ENCODE measurements around the gene ZFP92.

DNA sequence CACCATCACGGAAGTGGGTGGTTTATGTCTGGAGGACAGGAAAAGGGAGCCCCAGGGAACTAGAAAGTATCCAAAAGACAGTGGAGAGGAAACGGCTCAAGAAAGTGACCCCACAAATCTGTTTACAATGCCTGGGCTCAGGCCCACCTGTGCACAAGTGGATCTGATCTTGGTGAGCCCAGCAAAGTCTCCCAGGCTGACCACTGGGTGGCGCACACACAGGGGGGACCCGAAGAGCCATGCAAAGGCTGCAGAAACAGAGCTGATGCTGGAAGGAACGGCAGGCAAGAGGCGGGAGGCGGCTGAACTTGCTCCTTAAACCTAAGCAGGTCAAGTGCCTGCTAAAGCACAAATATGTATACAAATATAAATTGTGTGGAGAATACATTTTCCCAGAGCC is 49.6 kb downstream of the ZFP92 start:
- TF ChIP-seq, protein P1, sequence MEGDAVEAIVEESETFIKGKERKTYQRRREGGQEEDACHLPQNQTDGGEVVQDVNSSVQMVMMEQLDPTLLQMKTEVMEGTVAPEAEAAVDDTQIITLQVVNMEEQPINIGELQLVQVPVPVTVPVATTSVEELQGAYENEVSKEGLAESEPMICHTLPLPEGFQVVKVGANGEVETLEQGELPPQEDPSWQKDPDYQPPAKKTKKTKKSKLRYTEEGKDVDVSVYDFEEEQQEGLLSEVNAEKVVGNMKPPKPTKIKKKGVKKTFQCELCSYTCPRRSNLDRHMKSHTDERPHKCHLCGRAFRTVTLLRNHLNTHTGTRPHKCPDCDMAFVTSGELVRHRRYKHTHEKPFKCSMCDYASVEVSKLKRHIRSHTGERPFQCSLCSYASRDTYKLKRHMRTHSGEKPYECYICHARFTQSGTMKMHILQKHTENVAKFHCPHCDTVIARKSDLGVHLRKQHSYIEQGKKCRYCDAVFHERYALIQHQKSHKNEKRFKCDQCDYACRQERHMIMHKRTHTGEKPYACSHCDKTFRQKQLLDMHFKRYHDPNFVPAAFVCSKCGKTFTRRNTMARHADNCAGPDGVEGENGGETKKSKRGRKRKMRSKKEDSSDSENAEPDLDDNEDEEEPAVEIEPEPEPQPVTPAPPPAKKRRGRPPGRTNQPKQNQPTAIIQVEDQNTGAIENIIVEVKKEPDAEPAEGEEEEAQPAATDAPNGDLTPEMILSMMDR (conservative IDR thresholded peaks at IDR 0.05 in 1 of 2, IDR thresholded peaks at IDR 0.05 in 1 of 2; ENCODE audit: low read depth in 1 of 2, low read length in 2 of 2): peak; percentile 41 to 72
- no peak for TF ChIP-seq EZH2 (IDR thresholded peaks at IDR 0.05; ENCODE audit: low read length, missing control alignments)
